ENCODE data around the gene SULF2. TPM values are rescaled to one million over a fixed set of nuclear protein-coding genes. Genes with fewer than 3 reads are reported as not detected.

Gene SULF2
- total RNA-seq, 2 experiments from 2014 or later = 0.79 to 2.0 TPM

GRCh38 chr20:47669489-47669888 lies 115.8 kb downstream of the SULF2 start:
- CTCF ChIA-PET = no interaction called here
- no peaks in the 10 kb centered on the region for H3K27me3 Mint-ChIP-seq
- DNase-seq = no peak
- H3K4me3 Mint-ChIP-seq = no peak overlapping the region
- peaks cover 2% of the 10 kb centered on the region for H3K4me1 Mint-ChIP-seq
- H3K27ac Mint-ChIP-seq = no peak overlapping the region
- no peaks in the 10 kb centered on the region for H3K36me3 Mint-ChIP-seq
- no peaks in the 10 kb centered on the region for H3K9me3 Mint-ChIP-seq (ENCODE audit: low read depth)
- ATAC-seq = no peak

- H3K27me3 Mint-ChIP-seq = no peaks in the 10 kb centered on the region
- no peak overlapping the region for H3K27ac Mint-ChIP-seq
- no peaks in the 10 kb centered on the region for H3K9me3 Mint-ChIP-seq (ENCODE audit: low read depth)
- ATAC-seq (no peak), DNase-seq (no peak)
- CTCF ChIA-PET = no interaction called here
- no peak overlapping the region for H3K4me3 Mint-ChIP-seq
- H3K36me3 Mint-ChIP-seq = no peaks in the 10 kb centered on the region
- peaks cover 2% of the 10 kb centered on the region for H3K4me1 Mint-ChIP-seq
Measured at GRCh38 chr20:47669152-47669425, 116.2 kb downstream of the SULF2 start.

DNA sequence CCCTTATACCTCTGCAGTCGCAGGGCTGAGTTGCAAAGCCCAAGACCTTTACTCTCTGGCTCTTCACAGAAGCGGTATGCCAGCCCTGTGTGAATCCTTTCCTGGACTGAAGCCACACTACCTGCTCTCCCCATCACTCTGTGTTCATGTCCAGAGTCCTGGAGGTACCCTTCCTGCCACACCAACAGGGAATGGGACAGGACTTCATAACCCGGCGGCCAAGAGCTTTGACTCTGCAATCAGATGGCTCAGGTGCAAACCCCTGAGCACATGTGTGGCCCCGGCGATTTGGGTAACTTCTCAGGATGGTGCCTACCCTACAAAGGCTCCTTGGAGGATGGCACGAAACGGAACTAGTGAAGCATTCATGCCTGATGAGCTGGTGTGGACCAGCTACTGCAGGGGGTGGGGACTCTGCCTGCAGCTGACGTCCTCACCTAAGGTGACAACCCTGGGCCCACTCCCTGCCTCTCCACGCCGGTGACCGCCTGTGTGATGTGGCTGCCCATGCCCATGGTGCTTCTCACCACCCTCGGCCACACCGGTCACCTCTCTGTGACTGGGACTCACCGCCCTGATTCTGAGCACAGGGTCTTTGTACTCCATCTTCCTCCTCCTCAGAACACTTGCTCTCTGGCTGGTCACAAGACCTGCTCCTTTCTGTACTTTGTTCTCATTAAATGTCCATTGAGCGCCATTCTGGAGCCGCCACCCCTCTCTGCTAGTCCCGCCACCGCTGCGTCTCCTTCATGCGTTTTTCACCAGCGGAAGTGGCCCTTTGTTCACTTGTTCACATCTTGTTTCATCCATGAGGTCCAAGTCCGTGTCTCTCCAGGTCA lies 116.7 kb downstream of the SULF2 start:
- ATAC-seq (no peak), DNase-seq (no peak)

GRCh38 chr20:47667531-47668312 lies 117.6 kb downstream of the SULF2 start:
- no peak for ATAC-seq
- CTCF ChIA-PET = interaction anchor here (1.0 kb wide), 1 partner anchor 7 kb away, joined by 3 read pairs; no protein-coding TSS in a partner anchor
- no peaks in the 10 kb centered on the region for H3K36me3 Mint-ChIP-seq

More for the DNA sequence above, 116.7 kb downstream of the SULF2 start:
- Mint-ChIP-seq H3K9me3 (ENCODE audit: low read depth) (no peaks in the 10 kb centered on the region), H3K27me3 (no peaks in the 10 kb centered on the region), H3K4me1 (peaks cover 7% of the 10 kb centered on the region), H3K36me3 (no peaks in the 10 kb centered on the region), H3K27ac (no peak overlapping the region), H3K4me3 (no peak overlapping the region)
- CTCF ChIA-PET = interaction anchor here (1.0 kb wide), 1 partner anchor 8 kb away, joined by 3 read pairs; no protein-coding TSS in a partner anchor

GRCh38 chr20:47667086-47667485 lies 118.2 kb downstream of the SULF2 start:
- CTCF ChIA-PET = interaction anchor here (1.9 kb wide), 1 partner anchor 953 kb away, joined by 6 read pairs; no protein-coding TSS in a partner anchor
- no peaks in the 10 kb centered on the region for H3K9me3 Mint-ChIP-seq (ENCODE audit: low read depth)
- H3K27me3 Mint-ChIP-seq = no peaks in the 10 kb centered on the region
- no peak for ATAC-seq
- H3K4me1 Mint-ChIP-seq = peaks cover 8% of the 10 kb centered on the region
- H3K27ac Mint-ChIP-seq = no peak overlapping the region
- no peak overlapping the region for H3K4me3 Mint-ChIP-seq
- DNase-seq = no peak
- H3K36me3 Mint-ChIP-seq = no peaks in the 10 kb centered on the region

More at GRCh38 chr20:47667531-47668312, 117.6 kb downstream of the SULF2 start:
- peak overlapping the region; percentile 47 for H3K27ac Mint-ChIP-seq
- no peaks in the 10 kb centered on the region for H3K27me3 Mint-ChIP-seq
- peaks cover 8% of the 10 kb centered on the region for H3K4me1 Mint-ChIP-seq
- DNase-seq = no peak
- no peaks in the 10 kb centered on the region for H3K9me3 Mint-ChIP-seq (ENCODE audit: low read depth)
- no peak overlapping the region for H3K4me3 Mint-ChIP-seq

GRCh38 chr20:47666304-47666703 lies 119.0 kb downstream of the SULF2 start:
- no peak overlapping the region for H3K27ac Mint-ChIP-seq
- ATAC-seq = no peak
- peaks cover 8% of the 10 kb centered on the region for H3K4me1 Mint-ChIP-seq
- DNase-seq = no peak
- no peak overlapping the region for H3K4me3 Mint-ChIP-seq
- no peaks in the 10 kb centered on the region for H3K27me3 Mint-ChIP-seq
- CTCF ChIA-PET = interaction anchor here (1.9 kb wide), 1 partner anchor 954 kb away, joined by 6 read pairs; no protein-coding TSS in a partner anchor
- H3K36me3 Mint-ChIP-seq = no peaks in the 10 kb centered on the region
- H3K9me3 Mint-ChIP-seq (ENCODE audit: low read depth) = no peaks in the 10 kb centered on the region

DNA sequence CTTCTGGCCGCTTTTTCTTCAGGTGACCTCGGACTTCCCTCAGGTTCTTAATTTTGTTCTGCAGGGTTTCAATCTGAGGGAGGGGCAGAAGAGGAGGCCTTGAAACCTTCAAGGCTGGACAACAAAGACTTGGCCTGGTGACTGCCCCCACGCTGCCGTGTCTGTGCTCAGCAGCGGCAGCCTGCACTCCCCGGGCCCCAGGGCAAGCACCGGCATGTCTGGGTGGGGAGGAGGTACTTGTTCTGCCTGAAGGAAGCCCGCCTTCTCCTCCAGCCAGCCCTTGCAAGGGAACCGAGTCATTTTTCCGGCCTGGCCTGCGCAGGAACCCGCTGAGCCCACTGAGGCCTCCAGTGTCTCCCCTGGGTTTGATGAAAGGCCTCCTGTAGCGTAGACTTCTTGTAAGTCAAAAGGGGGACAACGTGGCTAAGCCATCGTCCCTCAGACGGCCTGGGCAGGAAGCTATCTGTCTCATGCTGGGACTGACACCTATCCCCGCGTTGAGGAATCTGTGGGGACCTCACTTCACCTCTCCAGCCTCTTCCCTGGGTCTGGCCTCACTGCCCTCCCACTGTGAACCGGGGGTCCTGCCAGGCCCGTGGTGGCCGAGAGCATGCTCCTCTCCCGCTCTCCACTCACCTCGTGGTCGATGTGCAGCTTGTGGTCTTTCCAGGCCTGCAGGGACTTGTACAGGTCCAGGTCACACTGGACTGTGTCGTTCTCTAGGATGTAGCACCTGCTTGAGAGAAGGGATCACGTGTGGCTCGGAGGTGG lies 119.9 kb downstream of the SULF2 start:
- Mint-ChIP-seq H3K27me3 (no peaks in the 10 kb centered on the region), H3K27ac (no peak overlapping the region), H3K4me3 (no peak overlapping the region), H3K4me1 (peaks cover 8% of the 10 kb centered on the region), H3K9me3 (ENCODE audit: low read depth) (no peaks in the 10 kb centered on the region), H3K36me3 (no peaks in the 10 kb centered on the region)
- DNase-seq = no peak
- ATAC-seq = no peak
- CTCF ChIA-PET = interaction anchor here (1.4 to 2.0 kb wide), 5 partner anchors 9 to 955 kb away, joined by 3 to 10 read pairs (median 6); no protein-coding TSS in a partner anchor

DNA sequence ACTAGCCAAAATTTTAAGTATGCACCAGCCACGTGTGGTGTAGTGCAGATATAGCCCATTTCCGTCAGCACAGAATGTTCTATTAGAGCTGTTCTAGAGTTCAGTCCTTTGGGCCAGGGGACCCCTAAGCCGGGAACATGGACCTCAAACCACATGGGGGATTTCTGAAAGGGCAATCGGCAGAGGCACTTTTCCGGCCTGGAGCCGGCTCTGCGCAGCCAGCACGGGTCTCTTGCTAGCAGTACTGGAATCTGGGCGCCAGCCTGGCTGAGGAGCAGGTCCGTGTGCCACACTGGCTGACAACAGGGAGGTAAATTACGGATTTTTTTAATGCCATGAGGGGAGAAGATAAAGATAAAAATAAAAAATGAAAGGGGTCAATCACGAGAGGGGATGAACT lies 120.5 kb downstream of the SULF2 start:
- ATAC-seq = no peak
- no peaks in the 10 kb centered on the region for H3K36me3 Mint-ChIP-seq
- H3K27me3 Mint-ChIP-seq = no peaks in the 10 kb centered on the region
- CTCF ChIA-PET = interaction anchor here (1.0 to 3.4 kb wide), 14 partner anchors 10 to 955 kb away, joined by 3 to 19 read pairs (median 6); no protein-coding TSS in a partner anchor
- DNase-seq = no peak
- no peak overlapping the region for H3K4me3 Mint-ChIP-seq
- H3K27ac Mint-ChIP-seq = no peak overlapping the region
- peaks cover 8% of the 10 kb centered on the region for H3K4me1 Mint-ChIP-seq
- no peaks in the 10 kb centered on the region for H3K9me3 Mint-ChIP-seq (ENCODE audit: low read depth)

GRCh38 chr20:47664068-47664437 lies 121.2 kb downstream of the SULF2 start:
- Mint-ChIP-seq H3K27ac (peak overlapping the region; percentile 29), H3K4me3 (no peak overlapping the region), H3K4me1 (peaks cover 8% of the 10 kb centered on the region), H3K9me3 (ENCODE audit: low read depth) (no peaks in the 10 kb centered on the region), H3K27me3 (no peaks in the 10 kb centered on the region), H3K36me3 (no peaks in the 10 kb centered on the region)
- CTCF ChIA-PET = interaction anchor here (0.6 to 3.4 kb wide), 22 partner anchors 10 to 956 kb away, joined by 3 to 19 read pairs (median 4); no protein-coding TSS in a partner anchor
- DNase-seq (no peak), ATAC-seq (peak; percentile 32)

GRCh38 chr20:47663354-47664067 lies 121.8 kb downstream of the SULF2 start:
- CTCF ChIA-PET = interaction anchor here (0.8 to 3.4 kb wide), 22 partner anchors 11 to 958 kb away, joined by 3 to 19 read pairs (median 4); no protein-coding TSS in a partner anchor
- ATAC-seq = peak; percentile 78
- Mint-ChIP-seq H3K9me3 (ENCODE audit: low read depth) (no peaks in the 10 kb centered on the region), H3K27ac (peak overlapping the region; percentile 29), H3K27me3 (no peaks in the 10 kb centered on the region), H3K36me3 (no peaks in the 10 kb centered on the region), H3K4me1 (peaks cover 8% of the 10 kb centered on the region), H3K4me3 (no peak overlapping the region)
- DNase-seq = peak; percentile 85

GRCh38 chr20:47662483-47663353 lies 122.6 kb downstream of the SULF2 start:
- H3K36me3 Mint-ChIP-seq = peaks cover 5% of the 10 kb centered on the region
- ATAC-seq = no peak
- H3K27me3 Mint-ChIP-seq = no peaks in the 10 kb centered on the region

GRCh38 chr20:47661714-47662113 lies 123.6 kb downstream of the SULF2 start:
- peaks cover 6% of the 10 kb centered on the region for H3K4me1 Mint-ChIP-seq
- no peaks in the 10 kb centered on the region for H3K27me3 Mint-ChIP-seq
- H3K4me3 Mint-ChIP-seq = no peak overlapping the region
- H3K36me3 Mint-ChIP-seq = peaks cover 9% of the 10 kb centered on the region
- ATAC-seq = no peak
- H3K9me3 Mint-ChIP-seq (ENCODE audit: low read depth) = no peaks in the 10 kb centered on the region
- H3K27ac Mint-ChIP-seq = no peak overlapping the region
- DNase-seq = peak; percentile 35
- CTCF ChIA-PET = interaction anchor here (1.1 to 3.4 kb wide), 2 partner anchors 378 to 959 kb away, joined by 3 to 19 read pairs; no protein-coding TSS in a partner anchor

More at GRCh38 chr20:47662483-47663353, 122.6 kb downstream of the SULF2 start:
- H3K9me3 Mint-ChIP-seq (ENCODE audit: low read depth) = no peaks in the 10 kb centered on the region
- H3K27ac Mint-ChIP-seq = no peak overlapping the region
- no peak overlapping the region for H3K4me3 Mint-ChIP-seq
- DNase-seq = peak; percentile 39
- H3K4me1 Mint-ChIP-seq = peaks cover 8% of the 10 kb centered on the region
- CTCF ChIA-PET = interaction anchor here (0.9 to 3.4 kb wide), 8 partner anchors 12 to 959 kb away, joined by 3 to 19 read pairs (median 6); no protein-coding TSS in a partner anchor

All from activated CD8-positive, alpha-beta memory T cell treated with anti-CD3 and anti-CD28 coated beads, Interleukin-2, amount 10 ng/mL, durations not matched to agents 7 days and 5 days (primary cell).